ENCODE measurements around the gene HNRNPM.
"Not testable (repeated sequence)": the region's sequence is repeated elsewhere in the genome, so short reads cannot be mapped to it uniquely, and the experiment has no call there.

HNRNPM gene, protein sequence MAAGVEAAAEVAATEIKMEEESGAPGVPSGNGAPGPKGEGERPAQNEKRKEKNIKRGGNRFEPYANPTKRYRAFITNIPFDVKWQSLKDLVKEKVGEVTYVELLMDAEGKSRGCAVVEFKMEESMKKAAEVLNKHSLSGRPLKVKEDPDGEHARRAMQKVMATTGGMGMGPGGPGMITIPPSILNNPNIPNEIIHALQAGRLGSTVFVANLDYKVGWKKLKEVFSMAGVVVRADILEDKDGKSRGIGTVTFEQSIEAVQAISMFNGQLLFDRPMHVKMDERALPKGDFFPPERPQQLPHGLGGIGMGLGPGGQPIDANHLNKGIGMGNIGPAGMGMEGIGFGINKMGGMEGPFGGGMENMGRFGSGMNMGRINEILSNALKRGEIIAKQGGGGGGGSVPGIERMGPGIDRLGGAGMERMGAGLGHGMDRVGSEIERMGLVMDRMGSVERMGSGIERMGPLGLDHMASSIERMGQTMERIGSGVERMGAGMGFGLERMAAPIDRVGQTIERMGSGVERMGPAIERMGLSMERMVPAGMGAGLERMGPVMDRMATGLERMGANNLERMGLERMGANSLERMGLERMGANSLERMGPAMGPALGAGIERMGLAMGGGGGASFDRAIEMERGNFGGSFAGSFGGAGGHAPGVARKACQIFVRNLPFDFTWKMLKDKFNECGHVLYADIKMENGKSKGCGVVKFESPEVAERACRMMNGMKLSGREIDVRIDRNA

DNA sequence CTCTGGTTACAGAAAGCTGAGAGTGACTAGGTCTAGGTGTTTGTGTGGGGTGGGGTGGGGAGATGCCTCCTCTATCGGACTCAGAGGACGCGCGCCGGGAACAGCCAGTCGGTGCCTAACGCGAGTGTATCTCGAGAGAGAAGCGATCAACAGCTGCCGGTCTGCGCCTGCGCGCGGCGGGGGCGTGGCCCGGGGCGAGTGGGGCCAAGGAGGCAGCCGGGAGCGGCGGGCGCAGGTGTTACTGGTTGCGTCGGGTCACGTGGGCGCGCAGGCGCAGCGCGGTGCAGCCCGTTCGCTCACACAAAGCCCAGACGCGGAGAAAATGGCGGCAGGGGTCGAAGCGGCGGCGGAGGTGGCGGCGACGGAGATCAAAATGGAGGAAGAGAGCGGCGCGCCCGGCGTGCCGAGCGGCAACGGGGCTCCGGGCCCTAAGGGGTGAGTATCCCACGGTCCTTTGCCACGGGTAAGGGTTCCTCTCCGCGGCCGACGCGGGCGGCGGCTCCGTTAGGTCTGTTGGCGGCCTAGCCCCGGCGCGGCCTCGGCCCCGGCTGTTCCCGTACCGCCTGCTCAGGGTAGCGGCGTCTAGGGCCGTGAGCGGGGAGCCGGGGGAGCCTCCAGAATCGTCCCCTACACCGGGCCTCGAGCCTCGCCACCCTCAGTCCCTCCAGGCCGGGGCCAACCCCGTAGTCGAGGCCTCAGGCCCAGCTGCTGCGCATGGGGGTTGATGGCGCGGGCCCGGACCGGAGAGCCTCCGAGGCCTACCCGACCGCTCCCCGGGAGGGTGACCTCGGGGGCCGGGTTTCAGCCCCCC, at the start of gene HNRNPM:
Gene HNRNPM (plus strand): TSS at position 299 of the 811 bp plus-strand sequence. CDS start 24 bp downstream, at position 323.
- peak; percentile 70 for FAIRE-seq

DNA sequence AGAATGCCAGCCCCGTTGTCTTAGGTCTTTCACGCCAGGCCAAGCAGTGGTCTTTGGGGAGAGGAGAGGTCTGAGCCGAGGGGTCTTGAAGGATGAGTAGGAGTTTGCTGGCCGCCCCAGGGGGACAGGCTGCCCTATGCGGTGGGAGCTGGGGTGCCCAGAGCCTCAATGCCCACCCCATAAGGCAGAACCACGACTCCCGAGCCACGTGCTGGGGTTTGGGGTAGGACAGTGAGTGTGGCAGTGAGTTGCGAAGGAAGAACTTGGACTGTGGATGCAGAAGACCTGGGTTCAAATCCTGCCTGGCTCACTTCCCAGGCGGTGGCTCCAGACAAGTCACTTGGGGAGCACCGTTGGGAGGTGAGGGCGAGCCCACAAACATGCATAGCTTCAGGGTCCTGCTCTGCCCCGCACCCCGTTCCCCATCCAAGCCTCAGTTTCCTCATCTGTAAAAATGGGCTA, 49.1 kb upstream of the HNRNPM start:
- FAIRE-seq, result no peak

DNA sequence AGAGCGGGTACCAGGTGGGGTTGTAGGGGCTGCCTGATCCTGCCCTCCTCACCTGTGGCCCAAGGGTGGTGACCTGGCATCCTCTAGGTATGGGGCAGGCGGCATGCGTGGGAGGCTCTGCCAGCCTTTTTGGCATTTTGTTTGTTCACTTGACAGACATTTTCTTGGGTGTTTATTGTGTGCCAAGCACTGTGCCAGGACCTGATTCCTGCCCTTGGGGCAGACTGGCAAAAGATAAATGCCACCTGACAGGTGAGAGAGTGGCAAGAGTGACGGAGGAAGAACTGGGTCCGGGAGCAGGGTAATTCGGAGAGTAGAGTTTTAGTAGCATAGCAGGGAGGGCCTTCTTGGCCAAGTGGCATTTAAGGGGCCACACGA, 48.6 kb upstream of the HNRNPM start:
- no peak for FAIRE-seq

DNA sequence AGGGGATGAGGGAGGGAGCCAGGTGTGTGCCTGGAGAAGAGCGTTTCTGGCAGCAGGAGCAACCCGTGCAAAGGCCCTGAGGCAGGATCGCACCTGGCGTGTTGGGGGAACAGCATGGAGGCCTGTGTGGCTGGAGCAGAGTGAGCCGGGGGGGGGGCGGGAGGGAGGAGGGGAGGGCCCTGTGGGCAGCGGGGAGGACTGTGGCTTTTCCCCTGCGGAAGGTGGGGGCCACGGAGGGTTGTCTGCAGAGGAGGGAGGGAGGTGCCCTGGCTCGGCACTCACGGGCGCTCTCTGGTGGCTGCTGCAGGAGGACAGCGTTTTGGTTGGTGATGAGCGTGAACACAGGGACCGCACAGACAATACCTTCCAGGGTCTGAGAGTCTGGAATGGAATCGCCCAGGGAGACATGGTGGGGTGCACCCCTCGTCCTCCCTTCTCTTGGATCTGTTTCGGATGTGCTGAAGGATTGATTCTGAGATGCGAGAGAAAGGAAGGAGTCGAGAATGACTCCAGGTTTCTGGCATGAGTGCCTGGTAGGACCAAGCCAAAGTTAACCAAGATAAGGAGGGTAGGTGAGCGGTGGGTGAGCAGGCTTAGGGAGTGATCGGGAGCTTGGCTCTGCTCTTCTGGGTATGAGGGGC, 48.1 kb upstream of the HNRNPM start:
- no peak for FAIRE-seq

DNA sequence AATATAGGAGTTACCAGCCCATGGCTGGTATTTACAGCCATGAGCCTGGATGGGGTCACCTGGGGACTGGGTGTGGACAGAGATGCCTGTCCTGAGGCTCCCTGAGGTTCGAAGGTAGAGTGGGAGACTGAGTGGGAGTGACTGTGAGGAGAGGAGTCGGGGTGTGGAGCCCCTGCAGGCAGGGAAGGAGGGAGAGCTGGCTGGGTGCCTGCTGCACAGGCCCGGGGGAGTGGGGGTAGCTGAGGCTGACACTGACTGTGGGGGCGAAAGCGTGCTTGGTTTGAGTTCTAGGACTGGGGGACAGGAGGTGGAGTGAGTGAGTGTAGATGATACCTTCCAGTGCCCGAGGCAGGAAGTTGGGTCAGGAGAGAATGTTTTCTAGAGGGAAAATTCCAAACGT, 47.5 kb upstream of the HNRNPM start:
- FAIRE-seq, result no peak

DNA sequence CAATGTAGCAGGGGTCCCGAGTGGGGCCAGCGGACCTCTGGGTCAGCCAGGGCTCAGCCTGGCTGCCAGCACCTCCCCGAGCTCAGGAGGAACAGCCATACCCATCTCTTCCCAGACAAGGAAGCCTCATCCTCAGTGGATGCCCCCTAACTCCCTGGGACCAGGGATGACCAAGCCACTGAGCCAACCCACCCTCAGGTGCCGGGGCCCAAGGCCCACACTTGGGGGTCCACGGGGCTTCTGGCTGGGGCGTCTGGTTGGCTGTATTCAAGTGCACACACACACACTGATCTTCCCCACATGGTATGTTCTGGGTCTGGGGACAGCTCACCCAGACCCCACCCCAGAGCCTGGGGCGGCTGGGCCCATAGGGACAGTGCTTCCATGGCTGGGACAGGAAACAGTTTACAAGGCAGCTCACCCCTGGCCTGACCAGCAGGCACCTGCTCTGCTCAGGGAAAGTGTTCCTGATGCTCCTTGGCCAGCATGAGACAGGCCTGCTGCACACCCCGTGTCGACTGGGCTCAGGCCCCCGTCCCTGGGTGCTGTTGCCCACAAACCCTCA, 46.9 kb upstream of the HNRNPM start:
- FAIRE-seq, result no peak

DNA sequence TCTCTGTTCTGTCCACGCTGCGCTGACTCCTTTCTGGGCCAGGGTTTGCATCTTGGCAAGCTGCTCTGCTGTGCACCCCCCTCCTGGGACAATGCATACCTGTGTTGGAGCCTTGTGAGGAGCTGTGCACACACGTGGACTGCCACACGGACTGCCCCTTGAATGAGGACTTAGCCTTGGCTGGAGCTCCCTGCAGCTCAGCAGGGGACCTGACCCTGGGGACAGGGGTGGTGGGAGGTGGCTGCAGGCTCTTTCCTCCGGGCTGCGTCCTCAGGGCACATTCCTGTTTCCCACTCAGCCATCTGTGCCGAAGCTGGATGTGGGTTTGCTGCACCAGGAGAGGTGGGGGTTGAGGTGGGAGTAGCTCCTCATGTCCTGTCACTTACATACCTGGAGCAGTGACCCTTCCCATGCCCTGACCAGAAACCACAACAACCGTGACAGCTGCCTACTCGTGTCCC, 46.4 kb upstream of the HNRNPM start:
- FAIRE-seq, result no peak

DNA sequence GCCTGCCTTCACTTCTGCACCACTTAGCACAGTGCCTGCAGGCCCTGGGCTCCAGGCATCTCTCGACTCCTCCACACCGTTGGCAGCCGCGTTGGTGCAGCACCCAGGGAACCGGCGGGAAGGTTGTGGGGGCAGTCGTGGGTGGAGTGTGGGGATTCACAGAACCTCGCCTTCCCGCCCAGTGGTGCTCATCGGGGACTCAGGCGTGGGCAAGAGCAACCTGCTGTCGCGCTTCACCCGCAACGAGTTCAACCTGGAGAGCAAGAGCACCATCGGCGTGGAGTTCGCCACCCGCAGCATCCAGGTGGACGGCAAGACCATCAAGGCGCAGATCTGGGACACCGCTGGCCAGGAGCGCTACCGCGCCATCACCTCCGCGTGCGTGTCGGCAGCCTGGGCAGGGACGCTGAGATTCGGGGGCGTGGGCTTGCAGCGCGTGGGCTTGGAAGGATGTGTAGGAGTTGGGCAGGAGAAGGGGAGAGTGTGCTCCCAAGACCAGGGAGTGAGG, 45.0 kb upstream of the HNRNPM start:
- no peak for FAIRE-seq

DNA sequence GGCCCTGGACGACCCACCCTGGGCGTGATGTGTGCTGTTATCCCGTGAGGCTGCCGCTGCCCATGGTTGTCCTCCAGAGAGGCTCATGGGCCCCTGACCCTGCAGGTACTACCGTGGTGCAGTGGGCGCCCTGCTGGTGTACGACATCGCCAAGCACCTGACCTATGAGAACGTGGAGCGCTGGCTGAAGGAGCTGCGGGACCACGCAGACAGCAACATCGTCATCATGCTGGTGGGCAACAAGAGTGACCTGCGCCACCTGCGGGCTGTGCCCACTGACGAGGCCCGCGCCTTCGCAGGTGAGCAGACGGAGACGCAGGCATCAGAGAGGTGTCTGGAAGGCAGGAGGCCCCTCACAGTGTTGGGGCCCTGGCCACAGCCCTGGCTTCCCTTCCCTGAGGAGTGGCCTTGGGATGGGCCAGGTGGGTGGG, 42.8 kb upstream of the HNRNPM start:
- FAIRE-seq, result no peak

DNA sequence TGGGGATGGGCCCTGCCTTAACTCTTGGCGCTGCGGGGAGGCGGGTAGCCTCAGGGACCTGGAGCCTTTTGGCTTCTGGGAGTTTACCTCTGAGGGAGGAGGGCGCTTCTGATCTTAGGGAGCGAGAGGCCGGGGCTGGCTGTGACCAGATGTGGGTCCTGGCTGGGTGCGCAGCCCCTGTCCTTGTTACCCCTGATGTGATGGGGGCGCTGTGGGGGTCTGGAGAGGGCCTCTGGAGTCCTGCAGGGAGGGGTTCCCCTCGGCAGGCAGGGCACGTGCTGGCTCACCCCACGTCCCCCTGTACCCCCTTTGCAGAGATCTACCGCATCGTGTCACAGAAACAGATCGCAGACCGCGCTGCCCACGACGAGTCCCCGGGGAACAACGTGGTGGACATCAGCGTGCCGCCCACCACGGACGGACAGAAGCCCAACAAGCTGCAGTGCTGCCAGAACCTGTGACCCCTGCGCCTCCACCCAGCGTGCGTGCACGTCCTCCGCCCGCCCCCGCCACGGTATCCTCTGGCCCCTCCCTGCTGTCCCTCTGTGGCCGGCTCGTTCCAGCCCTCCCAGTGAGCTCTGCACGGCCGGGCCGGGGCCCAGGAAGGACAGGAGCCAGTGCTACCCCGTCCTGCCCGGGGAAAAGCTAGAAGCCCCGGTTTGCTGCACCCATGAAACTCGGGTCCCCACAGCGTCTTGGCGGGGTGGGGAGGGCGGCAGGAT, 41.5 kb upstream of the HNRNPM start:
- FAIRE-seq, result no peak

DNA sequence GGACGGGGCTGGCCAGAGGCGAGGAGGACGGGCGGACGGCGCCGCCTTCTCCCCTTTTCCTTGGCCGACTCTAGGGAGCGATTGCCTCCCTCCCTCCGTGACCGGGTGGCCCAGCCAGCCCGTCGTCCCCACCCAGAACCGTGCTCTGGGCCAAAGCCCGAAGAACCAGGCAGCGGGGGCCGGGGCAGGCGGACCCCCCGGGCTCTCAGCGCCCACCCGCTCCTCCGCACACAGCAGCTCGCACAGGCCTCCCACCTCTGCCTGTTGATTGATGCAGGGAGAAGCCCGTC, 41.0 kb upstream of the HNRNPM start:
- FAIRE-seq, result no peak

DNA sequence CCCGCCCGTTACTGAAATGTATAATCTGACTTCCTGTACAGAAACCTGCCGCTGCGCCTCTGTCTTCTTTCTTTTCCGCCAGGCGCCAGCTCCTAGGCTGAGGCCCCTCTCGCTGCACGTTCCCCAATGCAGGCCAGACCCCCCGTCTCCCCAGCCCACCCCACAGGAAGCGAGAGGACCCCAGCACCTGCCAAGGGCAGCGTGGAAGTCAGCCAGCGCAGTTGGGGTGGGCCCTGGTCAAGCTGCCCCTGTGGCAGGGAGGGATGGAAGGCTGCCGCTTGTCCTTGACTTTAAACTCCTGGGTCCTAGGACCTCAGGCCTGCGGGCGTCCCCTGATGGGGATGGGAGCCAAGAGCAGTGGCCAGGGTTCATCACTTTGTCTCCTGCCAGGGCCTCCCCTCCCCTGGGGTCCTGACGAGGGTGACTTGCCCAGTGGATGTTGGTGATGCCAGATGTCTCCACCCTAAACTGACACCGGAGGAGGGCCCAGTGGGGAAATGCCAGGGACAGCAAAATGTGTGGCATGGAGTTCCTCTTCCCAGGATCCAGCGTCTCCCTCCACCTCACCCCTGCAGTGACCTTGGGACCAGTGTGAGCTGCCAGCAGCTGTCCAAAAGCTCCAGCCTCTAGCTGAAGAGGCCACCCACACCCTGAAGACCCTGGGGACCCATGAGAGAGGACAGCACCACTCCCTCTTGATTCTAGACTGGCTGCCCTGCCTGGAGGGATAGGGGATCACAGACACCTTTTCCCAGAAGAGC, 40.2 kb upstream of the HNRNPM start:
- no peak for FAIRE-seq

DNA sequence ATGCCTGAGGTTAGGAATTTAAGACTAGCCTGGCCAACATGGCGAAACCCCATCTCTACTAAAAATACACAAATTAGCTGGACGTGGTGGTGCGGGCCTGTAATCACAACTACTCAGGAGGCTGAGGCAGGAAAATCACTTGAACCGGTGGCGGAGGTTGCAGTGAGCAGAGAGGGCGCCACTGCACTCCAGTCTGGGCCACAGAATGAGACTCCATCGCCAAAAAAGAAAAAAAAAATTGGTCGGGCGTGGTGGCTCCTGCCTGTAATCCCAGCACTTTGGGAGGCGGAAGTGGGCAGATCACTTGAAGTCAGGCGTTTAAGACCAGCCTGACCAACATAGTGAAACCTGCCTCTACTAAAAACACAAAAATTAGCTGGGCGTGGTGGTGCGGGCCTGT, 34.1 kb upstream of the HNRNPM start:
- not testable (repeated sequence) for FAIRE-seq

DNA sequence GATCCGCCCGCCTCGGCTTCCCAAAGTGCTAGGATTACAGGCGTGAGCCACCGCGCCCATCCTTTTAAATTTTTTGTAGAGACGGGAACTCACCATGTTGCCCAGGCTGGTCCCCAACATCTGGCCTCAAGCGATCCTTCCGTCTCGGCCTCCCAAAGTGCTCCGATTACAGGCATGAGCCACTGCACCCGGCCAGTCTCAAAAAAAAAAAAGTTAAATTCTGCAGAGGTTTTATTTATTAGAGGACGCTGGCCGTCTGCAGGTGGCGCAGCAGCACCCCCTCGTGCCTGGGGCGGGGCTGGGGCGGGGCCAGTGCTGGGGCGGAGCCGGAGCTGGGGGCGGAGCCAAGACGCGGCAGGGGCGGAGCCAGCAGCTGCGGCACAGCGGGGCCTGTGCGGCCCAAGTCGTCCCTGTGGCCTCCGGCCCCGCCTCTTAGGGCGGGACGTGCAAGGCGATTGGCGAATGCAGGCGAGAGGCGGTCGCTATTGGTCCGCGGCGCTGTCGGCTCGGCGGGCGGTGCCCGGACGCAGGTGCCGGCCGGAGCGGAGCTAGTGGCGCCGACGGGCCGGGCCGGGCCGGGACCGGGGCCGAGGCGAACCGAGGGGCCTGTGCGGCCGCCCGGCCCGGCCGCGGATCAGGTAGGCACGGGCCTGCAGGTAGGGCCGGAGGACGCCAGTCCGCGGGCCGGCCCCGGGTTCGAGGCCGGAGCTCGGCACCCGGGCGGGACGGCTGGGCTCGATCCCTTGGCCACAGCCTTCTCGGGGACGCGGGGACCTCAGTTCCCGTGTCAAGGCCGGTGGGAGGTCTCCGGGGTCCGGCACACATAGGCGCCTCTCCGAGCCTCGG, 31.8 kb upstream of the HNRNPM start, which contains the start of gene MARCHF2:
Gene MARCHF2 (plus strand): TSS at position 523 of the 846 bp plus-strand sequence. CDS start 8,536 bp downstream, outside the sequence.
- no peak for FAIRE-seq

DNA sequence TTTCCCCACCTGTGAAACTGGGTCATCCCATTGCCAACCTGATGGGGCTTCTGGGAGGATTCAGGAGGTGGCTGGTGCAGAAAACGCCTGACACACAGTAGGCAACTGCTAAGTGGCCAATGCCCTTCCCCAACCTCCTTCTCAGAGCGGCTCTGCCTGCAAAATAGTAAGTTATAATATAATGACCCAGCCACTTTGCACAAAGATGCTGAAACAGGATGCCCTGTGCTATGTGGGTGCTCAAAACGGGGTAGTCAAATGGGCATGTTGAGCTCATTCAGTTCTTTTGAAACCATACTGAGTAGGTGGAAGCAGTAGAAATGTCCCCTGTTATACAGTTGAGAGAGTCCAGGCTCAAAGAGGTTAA, 31.2 kb upstream of the HNRNPM start:
- FAIRE-seq, result no peak

DNA sequence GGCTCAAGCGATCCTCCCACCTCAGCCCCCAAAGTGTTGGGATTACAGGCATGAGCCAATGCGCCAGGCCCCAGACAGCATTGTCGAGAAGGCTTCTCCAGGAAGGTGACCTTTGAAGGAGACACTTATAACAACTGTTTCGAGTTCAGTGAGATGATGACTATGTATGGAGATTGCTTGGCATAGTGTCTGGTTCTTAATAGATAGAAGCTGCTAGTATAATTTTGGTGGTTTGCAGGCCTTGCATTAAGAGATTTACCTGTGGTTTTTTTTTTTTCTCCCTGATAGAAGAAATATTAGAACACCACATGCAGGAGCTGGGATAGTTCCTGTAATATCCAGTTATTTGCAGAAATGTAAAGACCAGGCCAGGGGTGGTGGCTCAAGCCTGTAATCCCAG, 28.0 kb upstream of the HNRNPM start:
- no peak for FAIRE-seq

DNA sequence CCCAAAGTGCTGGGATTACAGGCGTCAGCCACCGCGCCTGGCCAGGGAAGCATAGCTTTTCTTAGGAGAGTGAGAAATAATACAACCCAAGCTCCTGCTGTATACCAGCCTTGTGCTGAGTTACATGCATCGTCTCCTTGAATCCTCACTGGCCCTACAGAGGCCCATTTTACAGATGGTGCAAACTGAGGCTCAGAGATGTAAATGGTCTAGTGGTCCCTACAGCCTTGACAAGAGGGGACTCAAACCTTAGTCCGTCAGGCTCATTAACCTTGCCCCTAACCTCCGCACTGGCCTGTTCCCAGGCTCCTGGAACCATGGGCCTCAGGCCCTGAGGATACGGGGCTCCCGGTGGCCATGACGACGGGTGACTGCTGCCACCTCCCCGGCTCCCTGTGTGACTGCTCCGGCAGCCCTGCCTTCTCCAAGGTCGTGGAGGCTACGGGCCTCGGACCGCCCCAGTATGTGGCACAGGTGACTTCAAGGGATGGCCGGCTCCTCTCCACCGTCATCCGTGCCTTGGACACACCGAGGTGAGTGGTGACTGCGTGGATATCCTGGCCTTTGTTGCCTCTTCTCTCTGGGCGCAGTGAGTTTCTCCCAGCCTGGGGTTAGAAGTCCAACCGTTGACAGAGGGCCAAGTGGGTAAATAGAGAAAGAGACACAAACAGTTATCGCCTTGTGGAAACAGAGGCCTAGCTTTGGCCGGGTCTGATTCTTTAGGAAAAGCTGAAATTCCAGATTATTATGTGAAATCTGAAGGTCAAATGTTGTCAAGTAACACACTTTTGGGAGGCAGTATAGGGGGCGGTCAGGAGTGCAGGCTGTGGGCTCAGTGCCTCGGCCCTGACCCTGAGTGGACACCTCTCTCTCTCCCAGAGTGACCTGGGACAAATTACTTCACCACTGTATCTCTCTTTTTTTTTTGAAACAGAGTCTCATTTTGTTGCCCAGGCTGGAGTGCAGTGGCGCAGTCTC, 23.0 kb upstream of the HNRNPM start:
- no peak for FAIRE-seq

DNA sequence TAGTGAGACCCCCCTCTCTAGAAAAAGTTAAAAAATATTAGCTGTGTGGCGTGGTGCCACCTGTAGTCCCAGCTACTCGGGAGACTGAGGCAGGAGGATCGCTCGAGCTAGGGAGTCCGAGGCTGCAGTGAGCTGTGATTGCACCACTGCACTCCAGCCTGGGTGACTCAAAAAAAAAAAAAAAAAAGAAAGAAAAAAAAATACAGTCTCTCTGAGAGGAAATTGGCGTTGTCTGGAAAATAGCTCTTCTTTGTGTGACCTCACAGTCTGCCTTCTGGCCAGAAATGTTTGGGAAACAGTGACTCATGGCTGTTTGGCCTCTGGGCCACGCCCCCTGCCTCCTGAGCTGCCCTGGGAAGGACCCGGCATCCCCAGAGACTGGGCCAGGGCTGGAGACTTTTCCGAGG, 21.0 kb upstream of the HNRNPM start:
- no peak for FAIRE-seq

DNA sequence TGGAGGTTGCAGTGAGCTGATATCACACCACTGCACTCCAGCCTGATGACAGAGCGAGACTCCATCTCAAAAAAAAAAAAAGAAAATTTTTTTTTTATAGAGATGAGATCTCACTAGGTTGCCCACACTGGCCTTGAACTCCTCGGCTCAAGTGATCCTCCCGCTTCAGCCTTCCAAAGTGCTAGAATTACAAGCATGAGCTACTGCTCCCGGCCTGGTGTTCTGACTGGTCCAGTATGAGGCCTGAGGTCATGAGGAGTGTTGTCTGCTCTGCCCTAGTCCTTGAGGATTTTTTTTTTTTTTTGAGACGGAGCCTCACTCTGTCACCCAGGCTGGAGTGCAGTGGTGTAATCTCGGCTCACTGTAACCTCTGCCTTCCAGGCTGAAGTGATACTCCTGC, 19.4 kb upstream of the HNRNPM start:
- not testable (repeated sequence) for FAIRE-seq

All from G401.6 (cell line).